SIG-M5 (cell line): ENCODE data around the gene KNDC1.

Source experiments
- DNase-seq: peaks from one replicate; lab custom pipeline; 2025; lab: John Stamatoyannopoulos, UW

The KNDC1 gene

DNA sequence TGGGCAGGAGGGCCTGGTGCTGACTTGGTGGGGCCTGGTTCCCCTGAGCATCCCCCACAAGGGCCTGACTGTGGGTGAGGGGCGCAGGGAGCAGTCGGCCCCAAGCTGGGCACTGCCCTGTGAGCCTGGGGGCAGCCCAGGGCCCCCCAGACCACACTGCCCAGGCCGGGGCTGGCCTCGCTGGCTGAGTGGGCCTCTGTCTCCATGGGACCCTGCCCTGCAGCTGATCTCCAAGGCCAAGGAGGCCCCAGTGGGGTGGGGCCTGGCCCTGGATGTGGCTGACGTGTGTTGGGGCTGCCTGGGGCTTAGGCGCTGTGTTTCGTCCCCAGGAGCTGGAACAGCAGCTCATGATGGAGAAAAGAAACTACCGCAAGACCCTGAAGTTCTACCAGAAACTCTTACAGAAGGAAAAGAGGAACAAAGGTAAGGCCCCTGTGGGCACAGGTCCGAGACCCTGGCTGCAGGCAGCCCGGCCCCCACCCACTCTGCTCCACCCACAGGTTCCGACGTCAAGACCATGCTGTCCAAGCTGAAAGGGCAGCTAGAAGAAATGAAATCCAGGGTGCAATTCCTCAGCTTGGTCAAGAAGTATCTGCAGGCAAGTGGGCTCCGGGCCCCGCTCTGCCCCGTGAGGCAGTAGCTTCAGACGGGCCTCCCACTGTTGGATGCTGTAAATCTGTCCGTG, 46.5 kb downstream of the KNDC1 start:
- no peak for DNase-seq

DNA sequence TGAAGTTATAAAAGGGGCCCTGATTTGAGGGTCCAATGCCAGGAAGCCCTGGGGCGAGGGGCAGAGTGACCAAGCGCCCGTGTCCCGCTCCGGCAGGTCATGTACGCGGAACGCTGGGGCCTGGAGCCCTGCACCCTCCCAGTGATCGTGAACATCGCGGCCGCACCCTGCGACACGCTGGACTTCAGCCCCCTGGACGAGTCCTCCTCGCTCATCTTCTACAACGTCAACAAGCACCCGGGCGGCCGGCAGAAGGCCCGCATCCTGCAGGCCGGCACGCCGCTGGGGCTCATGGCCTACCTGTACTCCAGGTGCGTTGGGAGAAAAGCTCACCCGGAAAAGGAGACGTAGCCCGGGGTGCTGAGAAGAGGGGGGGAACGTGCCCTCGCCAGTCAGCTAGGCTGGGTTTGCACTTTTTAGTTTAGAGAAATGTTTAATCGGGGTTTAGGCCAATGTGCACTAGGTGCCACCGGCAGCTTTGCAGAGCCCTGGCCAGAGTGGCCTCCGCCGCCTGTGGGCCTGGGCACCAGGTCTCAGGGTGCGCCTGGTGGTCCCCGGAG, 47.1 kb downstream of the KNDC1 start:
- DNase-seq: no peak

DNA sequence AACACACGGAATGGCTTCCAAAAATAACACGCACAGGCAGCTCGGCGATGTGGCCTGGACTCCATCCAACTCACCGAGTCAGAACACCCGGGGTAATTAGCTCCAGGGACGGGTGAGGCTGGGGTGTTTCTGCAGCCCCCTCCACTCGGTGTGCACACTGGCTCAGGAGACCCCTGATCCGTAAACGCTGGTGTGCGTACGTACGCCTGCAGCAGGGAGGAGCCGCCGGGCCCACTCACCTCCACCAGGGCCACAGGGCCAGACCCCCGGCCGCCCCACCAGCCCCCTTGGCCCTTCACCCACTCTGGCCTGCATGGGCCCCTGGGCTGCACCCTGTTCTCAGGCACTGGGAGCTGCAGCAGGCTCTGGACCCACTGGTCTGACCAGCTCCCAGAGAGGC, 47.6 kb downstream of the KNDC1 start:
- no peak for DNase-seq

GRCh38 chr10:133208466-133208865, 48.4 kb downstream of the KNDC1 start:
- no peak for DNase-seq

DNA sequence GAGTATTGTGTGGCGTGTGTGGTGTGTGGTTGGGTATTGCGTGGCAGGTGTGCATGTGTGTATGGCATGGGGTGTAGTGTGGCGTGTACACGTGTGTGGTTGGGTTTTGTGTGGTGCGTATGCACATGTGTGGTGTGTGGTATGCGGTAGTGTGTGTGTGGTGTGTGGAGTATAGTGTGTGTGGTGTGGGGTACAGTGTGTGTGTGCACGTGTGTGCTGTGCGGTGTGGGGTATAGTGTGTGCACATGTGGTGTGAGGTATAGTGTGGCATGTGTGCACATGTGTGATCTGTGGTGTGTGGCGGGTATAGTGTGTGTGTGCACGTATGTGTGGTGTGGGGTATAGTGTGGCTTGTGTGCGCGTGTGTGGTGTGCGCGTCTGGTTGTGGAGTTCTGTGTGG, 49.1 kb downstream of the KNDC1 start:
- DNase-seq: no peak

- DNase-seq: no peak
Measured at GRCh38 chr10:133209641-133210040, 49.6 kb downstream of the KNDC1 start.

- DNase-seq: no peak
Measured at GRCh38 chr10:133210398-133211140, 50.5 kb downstream of the KNDC1 start.

- DNase-seq: no peak
Measured at GRCh38 chr10:133211141-133211830, 51.3 kb downstream of the KNDC1 start.

DNA sequence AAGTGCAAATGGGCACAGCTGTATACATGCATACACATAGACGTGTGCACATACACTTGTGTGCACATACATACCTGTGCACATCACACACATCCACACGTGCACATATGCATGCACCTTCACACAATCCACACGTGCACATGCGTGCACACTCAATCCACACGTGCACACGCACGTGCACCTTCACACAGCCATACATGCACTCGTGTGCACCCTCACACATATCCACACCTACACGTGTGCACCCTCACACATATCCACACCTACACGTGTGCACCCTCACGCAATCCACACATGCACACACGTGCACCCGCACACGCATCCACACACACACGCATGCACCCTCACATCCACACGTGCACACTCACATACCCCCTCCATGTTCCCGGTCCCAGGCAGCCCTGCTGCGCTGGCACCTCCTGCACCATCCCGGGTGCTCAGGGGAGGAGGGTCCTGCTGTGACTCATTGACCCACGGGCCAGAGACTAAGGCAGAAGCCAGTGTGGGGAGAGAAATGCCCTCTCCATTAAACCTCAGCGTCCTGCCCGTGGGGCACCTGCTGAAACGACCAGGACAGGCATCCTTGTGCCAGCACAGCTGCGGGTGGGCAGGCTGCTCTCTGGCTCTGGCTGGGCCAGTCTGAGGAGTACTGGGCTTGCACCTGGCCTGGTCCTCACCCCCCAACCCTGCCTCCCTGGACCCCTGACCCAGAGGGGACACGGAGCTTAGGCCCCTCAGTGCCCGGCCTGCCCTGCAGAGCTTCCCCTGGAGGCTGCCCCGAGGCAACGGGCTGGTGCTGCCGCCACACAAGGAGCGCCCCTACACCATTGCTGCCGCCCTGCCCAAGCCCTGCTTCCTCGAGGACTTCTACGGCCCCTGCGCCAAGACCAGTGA, 52.2 kb downstream of the KNDC1 start:
- no peak for DNase-seq

GRCh38 chr10:133212853-133213494, 53.0 kb downstream of the KNDC1 start:
- no peak for DNase-seq

GRCh38 chr10:133213641-133214467, 53.8 kb downstream of the KNDC1 start:
- DNase-seq: no peak

DNA sequence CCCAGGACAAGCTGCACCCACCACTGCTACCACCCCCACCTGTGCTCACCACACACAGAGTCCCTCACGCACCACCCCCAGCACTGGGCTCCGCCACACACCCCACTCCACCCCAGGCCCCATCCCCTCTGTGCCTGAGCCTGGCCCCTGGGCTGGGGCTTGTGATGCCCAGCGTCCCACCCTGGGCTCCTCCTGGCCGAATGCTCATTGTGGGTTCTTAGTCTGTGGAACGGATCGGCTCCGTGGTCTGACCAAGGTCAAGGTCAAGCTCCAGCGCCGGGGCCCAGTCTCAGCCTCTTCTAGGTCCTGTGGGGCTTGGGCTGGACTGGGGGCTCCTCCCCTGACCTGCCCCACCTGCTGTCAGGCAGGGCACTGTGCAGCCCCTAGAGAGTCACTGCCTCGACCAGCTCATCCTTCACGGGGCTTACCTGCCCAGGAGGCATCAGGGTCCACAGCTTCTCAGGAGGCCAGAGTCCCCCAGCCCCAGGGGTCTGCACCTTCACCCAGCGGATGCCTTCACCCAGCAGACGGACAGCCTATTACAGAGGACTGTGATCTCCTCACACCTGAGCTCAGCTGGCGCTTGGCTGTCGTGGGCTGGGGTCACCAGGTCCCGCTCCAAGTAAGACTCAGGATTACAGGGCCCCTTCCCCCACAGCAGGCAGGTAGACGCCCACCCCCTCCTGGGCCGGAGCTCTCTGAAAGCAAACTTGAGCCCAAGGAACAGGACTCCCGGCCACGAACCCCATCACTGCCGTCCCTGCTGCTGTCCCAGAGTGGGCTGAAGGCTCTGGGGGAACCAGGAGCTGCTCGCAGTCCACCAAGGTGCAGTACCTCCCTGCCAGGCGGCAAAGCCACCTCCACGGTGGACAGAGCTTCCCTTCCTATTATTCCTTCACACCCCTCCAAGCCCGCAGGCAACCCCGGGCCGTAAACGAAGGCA, 54.7 kb downstream of the KNDC1 start:
- no peak for DNase-seq

- no peak for DNase-seq
Measured at GRCh38 chr10:133215586-133215985, 55.6 kb downstream of the KNDC1 start.

DNA sequence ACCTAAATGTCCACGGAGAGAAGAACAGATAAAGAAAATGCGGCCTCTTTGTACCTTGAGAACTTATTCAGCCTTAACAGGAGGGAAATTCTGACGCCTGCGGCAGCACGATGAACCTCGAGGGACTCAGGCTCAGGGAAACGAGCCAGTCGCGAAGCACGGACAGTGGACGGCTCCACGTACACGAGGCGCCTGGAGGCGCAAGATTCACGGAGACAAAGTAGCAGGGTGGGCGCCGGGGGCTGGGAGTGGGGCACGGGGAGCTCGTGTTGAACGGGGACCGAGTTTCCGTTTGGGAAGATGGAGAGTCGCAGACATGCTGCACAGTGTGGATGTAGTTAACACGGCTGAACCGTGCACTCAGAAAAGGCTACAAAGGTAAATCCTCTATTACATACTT, 56.8 kb downstream of the KNDC1 start:
- no peak for DNase-seq

- no peak for DNase-seq
Measured at GRCh38 chr10:133217800-133218589, 58.0 kb downstream of the KNDC1 start.

- DNase-seq: no peak
Measured at GRCh38 chr10:133218891-133219290, 58.9 kb downstream of the KNDC1 start.

GRCh38 chr10:133219782-133220181, 59.8 kb downstream of the KNDC1 start:
- no peak for DNase-seq

GRCh38 chr10:133221331-133221730, 61.3 kb downstream of the KNDC1 start:
- no peak for DNase-seq
